AG04449 (cell line): ENCODE data around the gene TLX2.
A peak's percentile ranks its signal among the peaks of the same experiment; 100 is the strongest.

Source experiments
- CTCF ChIA-PET: fragments of 350-600 bp; formaldehyde crosslinking; extraction: SDS; loops from one replicate; lab custom pipeline; 2021; ENCODE audit warnings: antibody characterized with exemption; lab: Yijun Ruan, JAX
- POLR2A ChIA-PET: fragments of 400-600, 350-600 bp; formaldehyde crosslinking; extraction: SDS; loops from one replicate; lab custom pipeline; 2020; ENCODE audit warnings: antibody characterized with exemption, inconsistent platforms; lab: Yijun Ruan, JAX
- DNase-seq: peaks from one replicate; pipeline ENCODE4 v3.0.0-alpha.2; 2010; ENCODE audit warnings: low read depth, low spot score
- H3K4me3 ChIP-seq: 2 replicates; pipeline ENCODE4 v1.5.1; 2011; ENCODE audit warnings: low read depth, mild to moderate bottlenecking, control low read depth, low read length
- CTCF ChIP-seq: IDR thresholded peaks from one replicate; pipeline ENCODE4 v1.5.1; 2011; ENCODE audit warnings: mild to moderate bottlenecking, moderate library complexity, low read length, control low read depth, inconsistent platforms; ENCODE audit not compliant: insufficient read depth; ENCODE audit errors: missing control alignments

Gene TLX2

GRCh38 chr2:74495440-74495839 is 18.8 kb upstream of the TLX2 start:
- H3K4me3 ChIP-seq, result no peak overlapping the region
- CTCF ChIA-PET, result interaction anchor here (2.1 kb wide), 1 partner anchor 12 kb away, joined by 6 read pairs; the partner anchor contains the start of genes CCDC142 and TTC31
- DNase-seq, result no peak
- POLR2A ChIA-PET, result no interaction called here
- TF ChIP-seq CTCF, result no peak

- no peak overlapping the region for H3K4me3 ChIP-seq
- POLR2A ChIA-PET, result interaction anchor here (1.2 kb wide), 1 partner anchor 25 kb away, joined by 4 read pairs; the partner anchor contains the start of gene MRPL53
- TF ChIP-seq CTCF, result no peak
- CTCF ChIA-PET, result interaction anchor here (1.5 to 13.6 kb wide), 3 partner anchors 11 to 90 kb away, joined by 3 to 202 read pairs (median 29); partner anchors contain the start of genes CCDC142, PCGF1 and TTC31
- no peak for DNase-seq
Observed at GRCh38 chr2:74496997-74497776, 17.1 kb upstream of the TLX2 start.

GRCh38 chr2:74497777-74498499 is 16.3 kb upstream of the TLX2 start:
- no peak for DNase-seq
- ChIA-PET CTCF (interaction anchor here (1.4 to 13.6 kb wide), 4 partner anchors 8 to 89 kb away, joined by 3 to 202 read pairs (median 16); partner anchors contain the start of genes CCDC142, PCGF1 and TTC31), POLR2A (no interaction called here)
- TF ChIP-seq CTCF, result no peak
- H3K4me3 ChIP-seq, result peak overlapping the region; percentile 42

- ChIA-PET CTCF (interaction anchor here (1.4 to 13.6 kb wide), 4 partner anchors 9 to 88 kb away, joined by 3 to 202 read pairs (median 16); partner anchors contain the start of genes CCDC142, PCGF1 and TTC31), POLR2A (interaction anchor here (0.6 to 1.0 kb wide), 2 partner anchors 16 to 80 kb away, joined by 3 to 5 read pairs; partner anchors contain the start of genes CCDC142 and TTC31)
- H3K4me3 ChIP-seq, result peak overlapping the region; percentile 43
- no peak for TF ChIP-seq CTCF
- DNase-seq, result no peak
Observed at GRCh38 chr2:74498500-74499266, 15.6 kb upstream of the TLX2 start.

- ChIA-PET CTCF (interaction anchor here (1.2 to 13.6 kb wide), 4 partner anchors 9 to 87 kb away, joined by 3 to 202 read pairs (median 16); partner anchors contain the start of genes CCDC142 and TTC31), POLR2A (interaction anchor here (0.6 to 1.0 kb wide), 2 partner anchors 16 to 79 kb away, joined by 3 to 5 read pairs; partner anchors contain the start of genes CCDC142 and TTC31)
- peak within 1 kb of the TSS; percentile 43 for H3K4me3 ChIP-seq
- DNase-seq, result no peak
- TF ChIP-seq CTCF, result no peak
Observed at GRCh38 chr2:74499267-74499939, 14.8 kb upstream of the TLX2 start, which contains the start of gene LBX2. Gene LBX2, minus strand, starts transcription at chr2:74499603. Its CDS starts 66 bp downstream, at chr2:74499537.
